B cell (primary cell): ENCODE data around the gene PHC3. TPM values are rescaled to one million over a fixed set of nuclear protein-coding genes. Genes with fewer than 3 reads are reported as not detected.

Experiments used
- ATAC-seq: fragments of 200-7000 bp; cut with Tn5 transposase; one replicate; pipeline ENCODE4 v1.10.0; 2021; ENCODE audit warnings: low read depth, mild to moderate bottlenecking, moderate number of reproducible peaks, moderate library complexity
- CTCF ChIA-PET: fragments of 350-600 bp; sonication (Branson Sonifier 250); formaldehyde crosslinking; loops from one replicate; lab custom pipeline; 2021; ENCODE audit warnings: antibody characterized with exemption, inconsistent platforms; lab: Charles Lee
- POLR2A ChIA-PET: fragments of 350-600 bp; sonication (Branson Sonifier 250); formaldehyde crosslinking; loops from one replicate; lab custom pipeline; 2021; ENCODE audit warnings: antibody characterized with exemption; lab: Charles Lee
- DNase-seq: peaks from one replicate; pipeline ENCODE4 v3.0.0; 2013
- H2AFZ ChIP-seq: 2 replicates; pipeline ENCODE4 v1.6.1; 2012; ENCODE audit warnings: mild to moderate bottlenecking, low read depth, low read length; ENCODE audit not compliant: insufficient read depth, poor library complexity, severe bottlenecking
- H3K27ac ChIP-seq, 2 donors: 1 replicate in 1 of 2; 2 replicates in 1 of 2; pipeline ENCODE4 v1.5.1; 2012 to 2013; ENCODE audit warnings: low read length in 2 of 2, mild to moderate bottlenecking in 2 of 2, moderate library complexity in 1 of 2
- H3K27me3 ChIP-seq, 4 experiments: fragments of 200-600 bp in 1 of 4; sonication (generic) in 1 of 4; replicated peaks in 1 of 4; 1 replicate in 2 of 4; 2 replicates in 2 of 4; pipeline versions ENCODE4 v1.6.1 to v1.7.0; 2013 to 2016; ENCODE audit warnings: low read length in 3 of 4, mild to moderate bottlenecking in 2 of 4, mixed read lengths in 1 of 4, moderate library complexity in 1 of 4; ENCODE audit not compliant: insufficient read depth in 4 of 4, control insufficient read depth in 3 of 4; ENCODE audit errors: control extremely low read depth in 1 of 4
- H3K36me3 ChIP-seq, 2 experiments: replicated peaks in 1 of 2; 1 replicate in 1 of 2; 2 replicates in 1 of 2; pipeline versions ENCODE4 v1.6.1 to v1.7.1; 2013; ENCODE audit warnings: low read length in 1 of 2; ENCODE audit not compliant: insufficient read depth in 2 of 2, control insufficient read depth in 1 of 2; ENCODE audit errors: control extremely low read depth in 1 of 2, extremely low read depth in 1 of 2
- H3K4me1 ChIP-seq, 2 donors: fragments of 200-600 bp in 1 of 2; sonication (generic) in 1 of 2; 1 replicate in 1 of 2; 2 replicates in 1 of 2; pipeline versions ENCODE4 v1.5.1 to v1.6.1; 2013 to 2017; ENCODE audit warnings: low read length in 2 of 2; ENCODE audit not compliant: control insufficient read depth in 2 of 2, insufficient read depth in 2 of 2
- H3K4me2 ChIP-seq: replicated peaks from 2 replicates; pipeline ENCODE3; 2012; ENCODE audit warnings: mild to moderate bottlenecking, low read depth, low read length; ENCODE audit not compliant: poor library complexity, severe bottlenecking
- H3K4me3 ChIP-seq, 5 experiments: fragments of 200-600 bp in 1 of 5; sonication (generic) in 1 of 5; 1 replicate in 3 of 5; 2 replicates in 2 of 5; pipeline versions ENCODE4 v1.5.1 to v1.7.0; 2011 to 2016; ENCODE audit warnings: low read length in 4 of 5, mild to moderate bottlenecking in 4 of 5, low read depth in 2 of 5, control low read depth in 1 of 5, moderate library complexity in 1 of 5; ENCODE audit not compliant: insufficient read depth in 1 of 5; ENCODE audit errors: control extremely low read depth in 1 of 5, extremely low read depth in 1 of 5
- H3K79me2 ChIP-seq: fragments of 200-600 bp; sonication (generic); one replicate; pipeline ENCODE4 v1.6.0; 2016; ENCODE audit warnings: low read length; ENCODE audit not compliant: control insufficient read depth, insufficient read depth
- H3K9ac ChIP-seq: fragments of 200-600 bp; sonication (generic); 2 replicates; pipeline ENCODE4 v1.6.1; 2017; ENCODE audit warnings: mild to moderate bottlenecking, low read length, moderate library complexity
- H3K9me3 ChIP-seq, 3 donors: one replicate each; pipeline versions ENCODE4 v1.6.1 to v1.7.1; 2013; ENCODE audit warnings: low read length in 2 of 3; ENCODE audit not compliant: control insufficient read depth in 2 of 3, insufficient read depth in 1 of 3; ENCODE audit errors: control extremely low read depth in 1 of 3
- H4K20me1 ChIP-seq: 2 replicates; pipeline ENCODE4 v1.6.0; 2012; ENCODE audit warnings: mild to moderate bottlenecking, low read length; ENCODE audit not compliant: insufficient read depth, control insufficient read depth, poor library complexity, severe bottlenecking
- H3K27ac Mint-ChIP-seq: one replicate; pipeline ENCODE4 v1.8.0; 2021; ENCODE audit warnings: mixed read lengths
- H3K27me3 Mint-ChIP-seq: one replicate; pipeline ENCODE4 v1.8.0; 2021; ENCODE audit warnings: mixed read lengths
- H3K4me1 Mint-ChIP-seq: one replicate; pipeline ENCODE4 v1.8.0; 2021; ENCODE audit warnings: mixed read lengths
- H3K4me3 Mint-ChIP-seq: one replicate; pipeline ENCODE4 v1.8.0; 2021; ENCODE audit warnings: mixed read lengths
- H3K9me3 Mint-ChIP-seq: one replicate; pipeline ENCODE4 v1.8.0; 2022; ENCODE audit warnings: mixed read lengths; ENCODE audit not compliant: insufficient read depth
- CTCF ChIP-seq: fragments of 200-600 bp; IDR thresholded peaks from one replicate; pipeline ENCODE4 v1.8.0; 2022; ENCODE audit warnings: antibody characterized with exemption, mild to moderate bottlenecking
- EZH2 ChIP-seq: IDR thresholded peaks from 2 replicates; pipeline ENCODE4 v1.6.1; 2012; ENCODE audit warnings: borderline replicate concordance, low read depth, mild to moderate bottlenecking, moderate library complexity, low read length; ENCODE audit not compliant: insufficient read depth, poor library complexity, severe bottlenecking
- WGBS: methylation state at CpG from one replicate; pipeline ENCODE4 v1.1.5; 2013; ENCODE audit warnings: missing lambda C conversion rate; ENCODE audit not compliant: insufficient coverage; 5-methylcytosine and 5-hydroxymethylcytosine counted together
- intact Hi-C: fragments of 100-400 bp; cut with micrococcal nuclease; formaldehyde crosslinking; loops from one replicate; pipeline ENCODE4 v1.10.0; 2022
- polyA plus RNA-seq: library from polyadenylated mRNA; depleted of rRNA; stranded (reverse); fragments of >200 nt; gene quantifications from 2 replicates; pipeline ENCODE4 v1.2.3, GENCODE V29; 2012
- total RNA-seq, 2 donors: library from RNA; stranded (reverse); fragments of 120-200 nt in 1 of 2; gene quantifications; 1 replicate in 1 of 2; 2 replicates in 1 of 2; pipeline versions ENCODE4 v1.2.3 to v1.2.4, GENCODE V29; 2013 to 2022

Gene PHC3
- total and polyA plus RNA-seq, 2 donors (not counting 1 experiment from before 2014, with no cell fraction given), result 51.8 to 159 TPM

GRCh38 chr3:170144437-170144843 is 37.1 kb downstream of the PHC3 start:
- Mint-ChIP-seq H3K9me3 (no peaks in the 10 kb centered on the region), H3K27ac (peak overlapping the region; percentile 56), H3K4me3 (no peak overlapping the region), H3K4me1 (peaks cover 22% of the 10 kb centered on the region), H3K27me3 (no peaks in the 10 kb centered on the region)
- TF ChIP-seq CTCF (no peak), EZH2 (no peak)
- Histone ChIP-seq H3K9me3 (no peaks in the 10 kb centered on the region), H3K4me2 (no peak overlapping the region), H3K4me3 (no peak overlapping the region), H4K20me1 (peaks cover 5% of the 10 kb centered on the region), H3K79me2 (peaks cover 89% of the 10 kb centered on the region), H3K36me3 (peaks cover 17 to 54% of the 10 kb centered on the region in 2 experiments), H2AFZ (no peak overlapping the region), H3K4me1 (peaks cover 6 to 7% of the 10 kb centered on the region in 2 donors), H3K9ac (no peak overlapping the region), H3K27ac (no peak overlapping the region), H3K27me3 (no peaks in the 10 kb centered on the region)
- POLR2A ChIA-PET, result no interaction called here
- peak; percentile 43 for ATAC-seq
- intact Hi-C loops, result no loop called here
- CTCF ChIA-PET, result no interaction called here
- 100% methylated on average over 1 of the region's 3 CpGs for WGBS
- no peak for DNase-seq

- peaks cover 9 to 43% of the 10 kb centered on the region in 2 experiments for H3K36me3 ChIP-seq
- H4K20me1 ChIP-seq, result peaks cover 9% of the 10 kb centered on the region
- intact Hi-C loops, result no loop called here
- H3K4me1 ChIP-seq, result peaks cover 7 to 11% of the 10 kb centered on the region in 2 donors
- ChIA-PET POLR2A (no interaction called here), CTCF (interaction anchor here (0.8 to 1.2 kb wide), 2 partner anchors 8 to 14 kb away, joined by 3 to 4 read pairs; no protein-coding TSS in a partner anchor)
- no peaks in the 10 kb centered on the region for H3K9me3 Mint-ChIP-seq
- no peaks in the 10 kb centered on the region for H3K9me3 ChIP-seq
- no peak overlapping the region for H3K4me3 Mint-ChIP-seq
- no peak overlapping the region for H3K4me2 ChIP-seq
- H3K79me2 ChIP-seq, result peaks cover 74% of the 10 kb centered on the region
- H2AFZ ChIP-seq, result no peak overlapping the region
- H3K27me3 ChIP-seq, result no peaks in the 10 kb centered on the region
- peaks cover 20% of the 10 kb centered on the region for H3K4me1 Mint-ChIP-seq
- no peak overlapping the region for H3K27ac ChIP-seq
- H3K9ac ChIP-seq, result no peak overlapping the region
- H3K4me3 ChIP-seq, result no peak overlapping the region
- DNase-seq (no peak), ATAC-seq (no peak)
- no CpG with 5 or more reads among the region's 2 CpGs for WGBS
- no peak overlapping the region for H3K27ac Mint-ChIP-seq
- no peaks in the 10 kb centered on the region for H3K27me3 Mint-ChIP-seq
- TF ChIP-seq EZH2 (no peak), CTCF (no peak)
Observed at GRCh38 chr3:170142373-170142772, 39.2 kb downstream of the PHC3 start.
